Caki2 (cell line): ENCODE data around the gene PRSS50. TPM values are rescaled to one million over a fixed set of nuclear protein-coding genes. Genes with fewer than 3 reads are reported as not detected.

Experiments
- DNase-seq: peaks from one replicate; pipeline ENCODE4 v3.0.0-alpha.2; 2015; ENCODE audit warnings: low read depth
- in situ Hi-C: cut with HindIII; loops from 2 replicates; pipeline ENCODE4 v1.10.0; 2016; ENCODE audit warnings: low sequenced_read_pairs, low pct_unique_long_range_greater_than_20kb, mixed read lengths
- total RNA-seq: library from RNA; depleted of rRNA; stranded (reverse); fragments of >200 nt; shearing (Covaris generic); gene quantifications from 2 replicates; pipeline ENCODE4 v1.2.3, GENCODE V29; 2014; ENCODE audit warnings: low replicate concordance

The PRSS50 gene
- total RNA-seq, 1 experiment from 2014 or later = not detected

- DNase-seq = peak; percentile 53
- in situ Hi-C loops = no loop called here
Observed at GRCh38 chr3:46700772-46701171, 16.9 kb downstream of the PRSS50 start.

GRCh38 chr3:46699676-46700523 lies 17.8 kb downstream of the PRSS50 start:
- no peak for DNase-seq
- in situ Hi-C loops = no loop called here

- no peak for DNase-seq
- in situ Hi-C loops = no loop called here
Observed at GRCh38 chr3:46695962-46696894, 21.4 kb downstream of the PRSS50 start.

- in situ Hi-C loops = no loop called here
- peak; percentile 6 for DNase-seq
Observed at GRCh38 chr3:46695177-46695961, 22.3 kb downstream of the PRSS50 start.

- in situ Hi-C loops = no loop called here
- DNase-seq = no peak
Observed at GRCh38 chr3:46694520-46694919, 23.1 kb downstream of the PRSS50 start.

- in situ Hi-C loops = no loop called here
- DNase-seq = peak; percentile 35
Observed at GRCh38 chr3:46693892-46694226, 23.8 kb downstream of the PRSS50 start.

GRCh38 chr3:46693038-46693891 lies 24.4 kb downstream of the PRSS50 start, which contains the start of gene ALS2CL:
Gene ALS2CL, minus strand, starts transcription at chr3:46693679. Its CDS starts 4,239 bp downstream, at chr3:46689440.
- DNase-seq = peak; percentile 58
- in situ Hi-C loops = no loop called here

GRCh38 chr3:46692566-46692990 lies 25.1 kb downstream of the PRSS50 start:
- in situ Hi-C loops = no loop called here
- DNase-seq = peak; percentile 74

GRCh38 chr3:46690798-46691197 lies 26.9 kb downstream of the PRSS50 start:
- in situ Hi-C loops = no loop called here
- no peak for DNase-seq

- no peak for DNase-seq
- in situ Hi-C loops = no loop called here
Observed at GRCh38 chr3:46685446-46685845, 32.2 kb downstream of the PRSS50 start.

GRCh38 chr3:46684891-46685290 lies 32.8 kb downstream of the PRSS50 start:
- DNase-seq = no peak
- in situ Hi-C loops = no loop called here

GRCh38 chr3:46682974-46683373 lies 34.7 kb downstream of the PRSS50 start:
- in situ Hi-C loops = no loop called here
- DNase-seq = no peak

GRCh38 chr3:46681856-46682540 lies 35.7 kb downstream of the PRSS50 start:
- in situ Hi-C loops = no loop called here
- DNase-seq = no peak

GRCh38 chr3:46681387-46681786 lies 36.3 kb downstream of the PRSS50 start:
- in situ Hi-C loops = no loop called here

GRCh38 chr3:46680298-46680826 lies 37.3 kb downstream of the PRSS50 start:
- in situ Hi-C loops = no loop called here
- DNase-seq = no peak

More at GRCh38 chr3:46681387-46681786, 36.3 kb downstream of the PRSS50 start:
- no peak for DNase-seq

- no peak for DNase-seq
- in situ Hi-C loops = no loop called here
Observed at GRCh38 chr3:46679681-46680080, 38.0 kb downstream of the PRSS50 start.

GRCh38 chr3:46678280-46678679 lies 39.4 kb downstream of the PRSS50 start:
- in situ Hi-C loops = no loop called here
- DNase-seq = no peak
